ENCODE measurements around the gene KRI1. TPM values are rescaled to one million over a fixed set of nuclear protein-coding genes. Genes with fewer than 3 reads are reported as not detected.

KRI1 gene
- total RNA-seq, 1 donor from 2014 or later: 21.9 TPM

GRCh38 chr19:10565028-10565566 is 713 bp downstream of the KRI1 start:
- Histone ChIP-seq H3K27ac (peak overlapping the region; percentile 78 to 93), H3K4me3 (peak overlapping the region; percentile 61 to 98), H3K4me1 (peaks cover 12 to 26% of the 10 kb centered on the region in 2 donors), H3K9me3 (no peaks in the 10 kb centered on the region), H3K36me3 (peaks cover 4 to 15% of the 10 kb centered on the region in 2 donors), H3K27me3 (no peaks in the 10 kb centered on the region)
- intact Hi-C loops (cut with DNase I): no loop called here
- peak in 1 of 3 experiments; percentile 20 for TF ChIP-seq CTCF (IDR thresholded peaks at IDR 0.05)
- DNase-seq (ENCODE audit: low spot score in 2 of 2): peak in 1 of 2 donors; percentile 71

DNA sequence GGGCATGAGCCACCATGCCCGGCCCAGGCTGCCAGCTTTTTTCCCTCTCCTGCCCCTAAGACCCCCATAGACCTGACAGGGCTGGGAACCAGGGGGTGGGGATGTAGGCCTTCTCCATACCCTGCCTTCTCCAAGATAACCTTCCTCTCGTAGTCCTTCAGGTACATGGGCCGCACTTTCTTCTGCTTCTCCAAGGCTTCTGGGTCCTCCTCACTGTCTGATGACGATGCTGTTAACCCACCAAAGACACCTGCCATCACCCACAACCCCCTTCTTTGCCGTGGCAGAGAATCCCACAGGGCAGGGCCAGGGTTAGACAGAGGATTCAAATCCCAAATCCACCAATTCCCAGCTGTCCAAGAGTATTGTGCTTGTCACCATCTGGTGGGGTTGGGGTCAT is 3.2 kb downstream of the KRI1 start:
- peaks cover 8 to 20% of the 10 kb centered on the region in 2 donors for H3K4me1 ChIP-seq
- no peaks in the 10 kb centered on the region for H3K9me3 ChIP-seq
- no peak for TF ChIP-seq CTCF (IDR thresholded peaks at IDR 0.05)
- H3K27me3 ChIP-seq: no peaks in the 10 kb centered on the region
- no peak overlapping the region for H3K4me3 ChIP-seq
- H3K36me3 ChIP-seq: peaks cover 23 to 39% of the 10 kb centered on the region in 2 donors
- no peak overlapping the region for H3K27ac ChIP-seq
- intact Hi-C loops (cut with DNase I): no loop called here
- no peak for DNase-seq (ENCODE audit: low spot score in 2 of 2)

DNA sequence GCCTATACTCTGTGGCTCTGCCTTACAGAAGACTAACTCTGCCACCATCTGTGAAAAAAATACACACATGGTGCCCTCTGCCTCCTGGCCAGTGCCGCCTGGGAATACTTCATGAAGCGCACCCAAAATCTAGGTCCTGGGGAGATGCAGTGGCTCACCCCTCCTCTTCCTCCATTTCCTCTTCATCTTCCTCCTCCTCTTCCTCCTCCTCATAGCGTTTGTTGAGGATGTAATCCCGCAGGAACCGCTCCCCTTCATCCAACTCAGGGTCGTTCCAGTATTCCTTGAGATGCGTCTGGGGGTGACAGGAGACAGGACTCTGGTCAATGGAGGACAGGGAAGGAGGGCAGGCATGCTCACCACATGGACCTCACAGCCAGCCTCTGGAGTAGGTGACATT is 5.7 kb downstream of the KRI1 start:
- H3K27me3 ChIP-seq: no peaks in the 10 kb centered on the region
- no peak overlapping the region for H3K4me3 ChIP-seq
- H3K4me1 ChIP-seq: peaks cover 0 to 5% of the 10 kb centered on the region in 2 donors
- DNase-seq (ENCODE audit: low spot score in 2 of 2): no peak
- peaks cover 31 to 53% of the 10 kb centered on the region in 2 donors for H3K36me3 ChIP-seq
- H3K9me3 ChIP-seq: no peaks in the 10 kb centered on the region
- no peak for TF ChIP-seq CTCF (IDR thresholded peaks at IDR 0.05)
- intact Hi-C loops (cut with DNase I): no loop called here
- no peak overlapping the region for H3K27ac ChIP-seq

- Histone ChIP-seq H3K9me3 (no peaks in the 10 kb centered on the region), H3K27me3 (no peaks in the 10 kb centered on the region), H3K27ac (no peak overlapping the region), H3K4me3 (no peak overlapping the region), H3K4me1 (no peaks in the 10 kb centered on the region), H3K36me3 (peaks cover 51 to 78% of the 10 kb centered on the region in 2 donors)
- intact Hi-C loops (cut with DNase I): no loop called here
- no peak for DNase-seq (ENCODE audit: low spot score in 2 of 2)
- no peak for TF ChIP-seq CTCF (IDR thresholded peaks at IDR 0.05)
Observed at GRCh38 chr19:10557603-10558197, 8.1 kb downstream of the KRI1 start.

DNA sequence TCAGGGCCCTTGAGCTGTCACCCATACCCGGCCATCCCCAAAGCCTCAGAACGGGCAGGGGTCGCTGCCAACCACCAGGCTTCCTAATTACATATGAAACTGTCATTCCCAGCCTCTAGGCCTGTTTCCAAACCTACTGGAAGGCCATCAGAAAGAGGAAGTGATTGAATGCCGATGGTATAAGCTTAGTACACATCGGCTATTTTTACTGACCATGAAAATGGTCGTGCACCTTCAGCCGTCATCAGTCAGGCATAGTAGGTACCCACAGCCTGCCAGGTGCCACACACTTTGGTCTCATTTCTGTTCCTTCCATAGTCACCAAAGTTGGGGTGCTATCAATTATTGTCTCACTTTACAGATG is 10.2 kb downstream of the KRI1 start:
- H3K27ac ChIP-seq: no peak overlapping the region
- intact Hi-C loops (cut with DNase I): no loop called here
- H3K36me3 ChIP-seq: peaks cover 72 to 89% of the 10 kb centered on the region in 2 donors

More for the DNA sequence above, 10.2 kb downstream of the KRI1 start:
- Histone ChIP-seq H3K4me1 (no peaks in the 10 kb centered on the region), H3K27me3 (no peaks in the 10 kb centered on the region), H3K9me3 (no peaks in the 10 kb centered on the region), H3K4me3 (no peak overlapping the region)
- no peak for TF ChIP-seq CTCF (IDR thresholded peaks at IDR 0.05)
- no peak for DNase-seq (ENCODE audit: low spot score in 2 of 2)
